ENCODE data around the gene PRUNE2. TPM values are rescaled to one million over a fixed set of nuclear protein-coding genes. Genes with fewer than 3 reads are reported as not detected.

Gene PRUNE2
- total RNA-seq, 2 donors from 2014 or later: 0.45 to 0.57 TPM

- H3K9me3 Mint-ChIP-seq: no peaks in the 10 kb centered on the region
- H3K36me3 Mint-ChIP-seq: no peaks in the 10 kb centered on the region
- peaks cover 2 to 22% of the 10 kb centered on the region in 2 donors for H3K27me3 Mint-ChIP-seq
- no peaks in the 10 kb centered on the region for H3K4me1 Mint-ChIP-seq (ENCODE audit: low read depth in 2 of 2)
- no peak overlapping the region for H3K4me3 Mint-ChIP-seq
- ATAC-seq (no peak), DNase-seq (ENCODE audit: low spot score) (no peak)
- no peak overlapping the region for H3K27ac Mint-ChIP-seq
Measured at GRCh38 chr9:76893395-76893932, 12.4 kb downstream of the PRUNE2 start.

- no peaks in the 10 kb centered on the region for H3K36me3 Mint-ChIP-seq
- DNase-seq (ENCODE audit: low spot score) (no peak), ATAC-seq (no peak)
- H3K9me3 Mint-ChIP-seq: no peaks in the 10 kb centered on the region
- H3K27ac Mint-ChIP-seq: no peak overlapping the region
- H3K4me3 Mint-ChIP-seq: no peak overlapping the region
- no peaks in the 10 kb centered on the region for H3K4me1 Mint-ChIP-seq (ENCODE audit: low read depth in 2 of 2)
- H3K27me3 Mint-ChIP-seq: peaks cover 5 to 25% of the 10 kb centered on the region in 2 donors
Measured at GRCh38 chr9:76891874-76892273, 14.0 kb downstream of the PRUNE2 start.

- Mint-ChIP-seq H3K27ac (no peak overlapping the region), H3K4me1 (ENCODE audit: low read depth in 2 of 2) (no peaks in the 10 kb centered on the region), H3K4me3 (no peak overlapping the region), H3K36me3 (no peaks in the 10 kb centered on the region), H3K9me3 (no peaks in the 10 kb centered on the region), H3K27me3 (peaks cover 6 to 19% of the 10 kb centered on the region in 2 donors)
- ATAC-seq (no peak), DNase-seq (ENCODE audit: low spot score) (no peak)
Measured at GRCh38 chr9:76891279-76891678, 14.6 kb downstream of the PRUNE2 start.

GRCh38 chr9:76887951-76888350, 18.0 kb downstream of the PRUNE2 start:
- H3K27ac Mint-ChIP-seq: no peak overlapping the region
- DNase-seq (ENCODE audit: low spot score) (no peak), ATAC-seq (no peak)
- H3K36me3 Mint-ChIP-seq: no peaks in the 10 kb centered on the region
- no peak overlapping the region for H3K4me3 Mint-ChIP-seq
- peaks cover 6 to 14% of the 10 kb centered on the region in 2 donors for H3K27me3 Mint-ChIP-seq
- no peaks in the 10 kb centered on the region for H3K9me3 Mint-ChIP-seq
- H3K4me1 Mint-ChIP-seq (ENCODE audit: low read depth in 2 of 2): no peaks in the 10 kb centered on the region

GRCh38 chr9:76887003-76887821, 18.7 kb downstream of the PRUNE2 start:
- peaks cover 6 to 14% of the 10 kb centered on the region in 2 donors for H3K27me3 Mint-ChIP-seq

GRCh38 chr9:76886318-76886717, 19.6 kb downstream of the PRUNE2 start:
- Mint-ChIP-seq H3K4me3 (no peak overlapping the region), H3K4me1 (ENCODE audit: low read depth in 2 of 2) (no peaks in the 10 kb centered on the region), H3K9me3 (no peaks in the 10 kb centered on the region), H3K27me3 (peaks cover 6 to 14% of the 10 kb centered on the region in 2 donors), H3K36me3 (no peaks in the 10 kb centered on the region), H3K27ac (no peak overlapping the region)
- DNase-seq (ENCODE audit: low spot score) (no peak), ATAC-seq (no peak)

More at GRCh38 chr9:76887003-76887821, 18.7 kb downstream of the PRUNE2 start:
- DNase-seq (ENCODE audit: low spot score) (no peak), ATAC-seq (no peak)
- Mint-ChIP-seq H3K4me1 (ENCODE audit: low read depth in 2 of 2) (no peaks in the 10 kb centered on the region), H3K36me3 (no peaks in the 10 kb centered on the region), H3K4me3 (no peak overlapping the region), H3K27ac (no peak overlapping the region), H3K9me3 (no peaks in the 10 kb centered on the region)

GRCh38 chr9:76884823-76885222, 21.1 kb downstream of the PRUNE2 start:
- Mint-ChIP-seq H3K36me3 (no peaks in the 10 kb centered on the region), H3K27me3 (peaks cover 6 to 7% of the 10 kb centered on the region in 2 donors), H3K27ac (no peak overlapping the region), H3K9me3 (no peaks in the 10 kb centered on the region), H3K4me1 (ENCODE audit: low read depth in 2 of 2) (no peaks in the 10 kb centered on the region), H3K4me3 (no peak overlapping the region)
- no peak for ATAC-seq
- no peak for DNase-seq (ENCODE audit: low spot score)

- Mint-ChIP-seq H3K4me3 (no peak overlapping the region), H3K9me3 (no peaks in the 10 kb centered on the region), H3K27me3 (peaks cover 6 to 7% of the 10 kb centered on the region in 2 donors), H3K36me3 (no peaks in the 10 kb centered on the region), H3K27ac (no peak overlapping the region), H3K4me1 (ENCODE audit: low read depth in 2 of 2) (no peaks in the 10 kb centered on the region)
- no peak for DNase-seq (ENCODE audit: low spot score)
- ATAC-seq: no peak
Measured at GRCh38 chr9:76883341-76883855, 22.5 kb downstream of the PRUNE2 start.

GRCh38 chr9:76882686-76883085, 23.2 kb downstream of the PRUNE2 start:
- no peak for DNase-seq (ENCODE audit: low spot score)
- Mint-ChIP-seq H3K27me3 (peaks cover 3 to 7% of the 10 kb centered on the region in 2 donors), H3K4me1 (ENCODE audit: low read depth in 2 of 2) (no peaks in the 10 kb centered on the region), H3K27ac (no peak overlapping the region), H3K9me3 (no peaks in the 10 kb centered on the region), H3K36me3 (no peaks in the 10 kb centered on the region), H3K4me3 (no peak overlapping the region)
- no peak for ATAC-seq

- Mint-ChIP-seq H3K4me3 (no peak overlapping the region), H3K4me1 (ENCODE audit: low read depth in 2 of 2) (no peaks in the 10 kb centered on the region), H3K27ac (no peak overlapping the region), H3K36me3 (no peaks in the 10 kb centered on the region), H3K9me3 (no peaks in the 10 kb centered on the region), H3K27me3 (peaks cover 0 to 11% of the 10 kb centered on the region in 2 donors)
- ATAC-seq (no peak), DNase-seq (ENCODE audit: low spot score) (no peak)
Measured at GRCh38 chr9:76880210-76880609, 25.7 kb downstream of the PRUNE2 start.

GRCh38 chr9:76878933-76879332, 27.0 kb downstream of the PRUNE2 start:
- no peaks in the 10 kb centered on the region for H3K36me3 Mint-ChIP-seq

GRCh38 chr9:76877961-76878360, 28.0 kb downstream of the PRUNE2 start:
- DNase-seq (ENCODE audit: low spot score) (no peak), ATAC-seq (no peak)
- Mint-ChIP-seq H3K27ac (no peak overlapping the region), H3K4me3 (no peak overlapping the region), H3K4me1 (ENCODE audit: low read depth in 2 of 2) (no peaks in the 10 kb centered on the region), H3K36me3 (no peaks in the 10 kb centered on the region), H3K9me3 (no peaks in the 10 kb centered on the region), H3K27me3 (peaks cover 7 to 29% of the 10 kb centered on the region in 2 donors)

More at GRCh38 chr9:76878933-76879332, 27.0 kb downstream of the PRUNE2 start:
- Mint-ChIP-seq H3K4me3 (no peak overlapping the region), H3K27ac (no peak overlapping the region), H3K4me1 (ENCODE audit: low read depth in 2 of 2) (no peaks in the 10 kb centered on the region), H3K27me3 (peaks cover 4 to 21% of the 10 kb centered on the region in 2 donors), H3K9me3 (no peaks in the 10 kb centered on the region)
- no peak for ATAC-seq
- DNase-seq (ENCODE audit: low spot score): no peak

GRCh38 chr9:76876098-76876497, 29.8 kb downstream of the PRUNE2 start:
- Mint-ChIP-seq H3K36me3 (no peaks in the 10 kb centered on the region), H3K9me3 (no peaks in the 10 kb centered on the region), H3K4me1 (ENCODE audit: low read depth in 2 of 2) (no peaks in the 10 kb centered on the region), H3K27ac (no peak overlapping the region), H3K4me3 (no peak overlapping the region), H3K27me3 (peaks cover 11 to 34% of the 10 kb centered on the region in 2 donors)
- DNase-seq (ENCODE audit: low spot score) (no peak), ATAC-seq (no peak)

- Mint-ChIP-seq H3K4me1 (ENCODE audit: low read depth in 2 of 2) (no peaks in the 10 kb centered on the region), H3K9me3 (no peaks in the 10 kb centered on the region), H3K27me3 (peaks cover 13 to 41% of the 10 kb centered on the region in 2 donors), H3K4me3 (no peak overlapping the region), H3K27ac (no peak overlapping the region), H3K36me3 (no peaks in the 10 kb centered on the region)
- ATAC-seq (no peak), DNase-seq (ENCODE audit: low spot score) (no peak)
Measured at GRCh38 chr9:76873821-76874220, 32.1 kb downstream of the PRUNE2 start.

Measured in natural killer cell treated with Interleukin-12 subunit alpha and Interleukin-12 subunit beta and Interleukin-15 and Interleukin-18, amount 100 ng/mL, for 72 hours (primary cell).